ENCODE measurements around the gene BBS5. TPM values are rescaled to one million over a fixed set of nuclear protein-coding genes. Genes with fewer than 3 reads are reported as not detected.
"Not testable (repeated sequence)": the region's sequence is repeated elsewhere in the genome, so short reads cannot be mapped to it uniquely, and the experiment has no call there.

The BBS5 gene
- 5.1 TPM for polyA plus RNA-seq (2013, experiment 1 of 2)
- polyA plus RNA-seq (2013, experiment 2 of 2) = 5.1 TPM

- peak within 1 kb of the TSS; percentile 80 for H3K18ac ChIP-seq (ENCODE audit: low read length)
Measured at GRCh38 chr2:169479257-169480078, at the start of gene BBS5. Gene BBS5 (plus strand): TSS chr2:169479494. CDS start chr2:169479554, 60 bp downstream.

GRCh38 chr2:169431772-169432171 is 47.5 kb upstream of the BBS5 start:
- not testable (repeated sequence) for H3K27ac ChIP-seq (replicated peaks; ENCODE audit: low read length); H4K91ac ChIP-seq (ENCODE audit: low read depth, low read length, poor library complexity); H2AK5ac ChIP-seq (ENCODE audit: low read depth, low read length); H3K4me1 ChIP-seq (ENCODE audit: control insufficient read depth in 2 of 2, insufficient read depth in 1 of 2, low read depth in 1 of 2, low read length in 2 of 2); DNase-seq (ENCODE audit: low spot score); H2BK15ac ChIP-seq (ENCODE audit: low read length); H3K23ac ChIP-seq (ENCODE audit: low read depth, low read length, poor library complexity); H2BK120ac ChIP-seq (ENCODE audit: low read depth, low read length); H3K14ac ChIP-seq (ENCODE audit: low read length); H3K4me2 ChIP-seq (ENCODE audit: insufficient read depth, low read length, poor library complexity, severe bottlenecking); H2BK5ac ChIP-seq (ENCODE audit: low read length); H3K4me3 ChIP-seq (ENCODE audit: low read length in 2 of 2); H3K4ac ChIP-seq (ENCODE audit: low read length); H3K36me3 ChIP-seq (replicated peaks in 1 of 2; ENCODE audit: control insufficient read depth in 2 of 2, insufficient read depth in 2 of 2, low read length in 2 of 2); H2BK12ac ChIP-seq (ENCODE audit: low read length); H4K8ac ChIP-seq (ENCODE audit: low read depth, low read length); H3K9ac ChIP-seq (ENCODE audit: low read depth, low read length, poor library complexity); H3K9me3 ChIP-seq (replicated peaks in 1 of 2; ENCODE audit: control insufficient read depth in 2 of 2, insufficient read depth in 1 of 2, low read depth in 1 of 2, low read length in 2 of 2); H3K79me1 ChIP-seq (ENCODE audit: low read depth, low read length); H2AFZ ChIP-seq (ENCODE audit: low read length); H3K18ac ChIP-seq (ENCODE audit: low read length)
- H3K27me3 ChIP-seq (ENCODE audit: control insufficient read depth in 3 of 3, insufficient read depth in 3 of 3, low read depth in 1 of 3, low read length in 3 of 3) = peaks cover 0 to 32% (median 0%) of the 10 kb centered on the region in 3 experiments

More at GRCh38 chr2:169479257-169480078, at the start of gene BBS5:
- H3K9me3 ChIP-seq (replicated peaks in 1 of 2; ENCODE audit: control insufficient read depth in 2 of 2, insufficient read depth in 1 of 2, low read depth in 1 of 2, low read length in 2 of 2) = no peaks in the 10 kb centered on the region
- no CpG with 5 or more reads among the region's 71 CpGs for WGBS, 2 donors (ENCODE audit: extremely low coverage in 2 of 2, insufficient read length in 2 of 2, insufficient replicate concordance in 1 of 2)
- H3K4me2 ChIP-seq (ENCODE audit: insufficient read depth, low read length, poor library complexity, severe bottlenecking) = peak within 1 kb of the TSS; percentile 79
- peaks cover 0 to 11% of the 10 kb centered on the region in 2 donors for H3K36me3 ChIP-seq (replicated peaks in 1 of 2; ENCODE audit: control insufficient read depth in 2 of 2, insufficient read depth in 2 of 2, low read length in 2 of 2)
- H4K8ac ChIP-seq (ENCODE audit: low read depth, low read length) = no peak within 1 kb of the TSS
- no peak within 1 kb of the TSS for H4K91ac ChIP-seq (ENCODE audit: low read depth, low read length, poor library complexity)
- H2BK120ac ChIP-seq (ENCODE audit: low read depth, low read length) = no peak within 1 kb of the TSS
- H2BK5ac ChIP-seq (ENCODE audit: low read length) = no peak within 1 kb of the TSS
- peak within 1 kb of the TSS; percentile 42 for H3K14ac ChIP-seq (ENCODE audit: low read length)
- H3K27me3 ChIP-seq (ENCODE audit: control insufficient read depth in 3 of 3, insufficient read depth in 3 of 3, low read depth in 1 of 3, low read length in 3 of 3) = peaks cover 0 to 4% (median 4%) of the 10 kb centered on the region in 3 experiments
- H3K23ac ChIP-seq (ENCODE audit: low read depth, low read length, poor library complexity) = peak within 1 kb of the TSS; percentile 77
- no peak within 1 kb of the TSS for H2AK5ac ChIP-seq (ENCODE audit: low read depth, low read length)
- H2BK12ac ChIP-seq (ENCODE audit: low read length) = no peak within 1 kb of the TSS
- H3K4ac ChIP-seq (ENCODE audit: low read length) = no peak within 1 kb of the TSS
- H3K9ac ChIP-seq (ENCODE audit: low read depth, low read length, poor library complexity) = peak within 1 kb of the TSS; percentile 90
- peak within 1 kb of the TSS; percentile 81 to 84 for H3K4me3 ChIP-seq (ENCODE audit: low read length in 2 of 2)
- H2AFZ ChIP-seq (ENCODE audit: low read length) = peak within 1 kb of the TSS; percentile 96
- H2BK15ac ChIP-seq (ENCODE audit: low read length) = no peak within 1 kb of the TSS
- DNase-seq (ENCODE audit: low spot score) = peak; percentile 68
- peaks cover 0 to 2% of the 10 kb centered on the region in 2 donors for H3K4me1 ChIP-seq (ENCODE audit: control insufficient read depth in 2 of 2, insufficient read depth in 1 of 2, low read depth in 1 of 2, low read length in 2 of 2)
- no peak within 1 kb of the TSS for H3K27ac ChIP-seq (replicated peaks; ENCODE audit: low read length)
- no peaks in the 10 kb centered on the region for H3K79me1 ChIP-seq (ENCODE audit: low read depth, low read length)

- not testable (repeated sequence) for H3K18ac ChIP-seq (ENCODE audit: low read length); H3K9me3 ChIP-seq (replicated peaks in 1 of 2; ENCODE audit: control insufficient read depth in 2 of 2, insufficient read depth in 1 of 2, low read depth in 1 of 2, low read length in 2 of 2); H3K4ac ChIP-seq (ENCODE audit: low read length); H3K9ac ChIP-seq (ENCODE audit: low read depth, low read length, poor library complexity); H3K23ac ChIP-seq (ENCODE audit: low read depth, low read length, poor library complexity); H3K14ac ChIP-seq (ENCODE audit: low read length); H4K8ac ChIP-seq (ENCODE audit: low read depth, low read length); H2AK5ac ChIP-seq (ENCODE audit: low read depth, low read length); H2BK120ac ChIP-seq (ENCODE audit: low read depth, low read length); H3K36me3 ChIP-seq (replicated peaks in 1 of 2; ENCODE audit: control insufficient read depth in 2 of 2, insufficient read depth in 2 of 2, low read length in 2 of 2); H3K4me2 ChIP-seq (ENCODE audit: insufficient read depth, low read length, poor library complexity, severe bottlenecking); H2BK12ac ChIP-seq (ENCODE audit: low read length); H2BK15ac ChIP-seq (ENCODE audit: low read length); H2AFZ ChIP-seq (ENCODE audit: low read length); H3K4me3 ChIP-seq (ENCODE audit: low read length in 2 of 2); H2BK5ac ChIP-seq (ENCODE audit: low read length); H3K79me1 ChIP-seq (ENCODE audit: low read depth, low read length); H3K27ac ChIP-seq (replicated peaks; ENCODE audit: low read length); DNase-seq (ENCODE audit: low spot score); H4K91ac ChIP-seq (ENCODE audit: low read depth, low read length, poor library complexity)
- Histone ChIP-seq H3K4me1 (ENCODE audit: control insufficient read depth in 2 of 2, insufficient read depth in 1 of 2, low read depth in 1 of 2, low read length in 2 of 2) (peaks cover 2 to 10% of the 10 kb centered on the region in 2 donors), H3K27me3 (ENCODE audit: control insufficient read depth in 3 of 3, insufficient read depth in 3 of 3, low read depth in 1 of 3, low read length in 3 of 3) (peaks cover 0 to 20% (median 0%) of the 10 kb centered on the region in 3 experiments)
- WGBS, 2 donors (ENCODE audit: extremely low coverage in 2 of 2, insufficient read length in 2 of 2, insufficient replicate concordance in 1 of 2) = no CpG with 5 or more reads among the region's 1 CpG
Measured at GRCh38 chr2:169434236-169434635, 45.1 kb upstream of the BBS5 start.

GRCh38 chr2:169438466-169439072 is 40.7 kb upstream of the BBS5 start:
- peaks cover 0 to 38% (median 0%) of the 10 kb centered on the region in 3 experiments for H3K27me3 ChIP-seq (ENCODE audit: control insufficient read depth in 3 of 3, insufficient read depth in 3 of 3, low read depth in 1 of 3, low read length in 3 of 3)
- DNase-seq (ENCODE audit: low spot score) = peak; percentile 17
- H2BK15ac ChIP-seq (ENCODE audit: low read length) = no peak overlapping the region
- H2BK12ac ChIP-seq (ENCODE audit: low read length) = no peak overlapping the region
- H3K4ac ChIP-seq (ENCODE audit: low read length) = no peak overlapping the region
- peaks cover 0 to 6% of the 10 kb centered on the region in 2 donors for H3K9me3 ChIP-seq (replicated peaks in 1 of 2; ENCODE audit: control insufficient read depth in 2 of 2, insufficient read depth in 1 of 2, low read depth in 1 of 2, low read length in 2 of 2)
- no peak overlapping the region for H2BK5ac ChIP-seq (ENCODE audit: low read length)
- H3K79me1 ChIP-seq (ENCODE audit: low read depth, low read length) = no peaks in the 10 kb centered on the region
- H2AFZ ChIP-seq (ENCODE audit: low read length) = no peak overlapping the region
- WGBS, 2 donors (ENCODE audit: extremely low coverage in 2 of 2, insufficient read length in 2 of 2, insufficient replicate concordance in 1 of 2) = no CpG with 5 or more reads among the region's 3 CpGs
- no peak overlapping the region for H3K9ac ChIP-seq (ENCODE audit: low read depth, low read length, poor library complexity)
- H2BK120ac ChIP-seq (ENCODE audit: low read depth, low read length) = no peak overlapping the region
- no peak overlapping the region for H4K91ac ChIP-seq (ENCODE audit: low read depth, low read length, poor library complexity)
- no peaks in the 10 kb centered on the region for H3K36me3 ChIP-seq (replicated peaks in 1 of 2; ENCODE audit: control insufficient read depth in 2 of 2, insufficient read depth in 2 of 2, low read length in 2 of 2)
- no peak overlapping the region for H3K18ac ChIP-seq (ENCODE audit: low read length)
- peaks cover 2 to 13% of the 10 kb centered on the region in 2 donors for H3K4me1 ChIP-seq (ENCODE audit: control insufficient read depth in 2 of 2, insufficient read depth in 1 of 2, low read depth in 1 of 2, low read length in 2 of 2)
- H4K8ac ChIP-seq (ENCODE audit: low read depth, low read length) = no peak overlapping the region
- no peak overlapping the region for H3K4me2 ChIP-seq (ENCODE audit: insufficient read depth, low read length, poor library complexity, severe bottlenecking)
- H3K14ac ChIP-seq (ENCODE audit: low read length) = no peak overlapping the region
- H3K4me3 ChIP-seq (ENCODE audit: low read length in 2 of 2) = no peak overlapping the region
- H3K23ac ChIP-seq (ENCODE audit: low read depth, low read length, poor library complexity) = no peak overlapping the region
- H3K27ac ChIP-seq (replicated peaks; ENCODE audit: low read length) = no peak overlapping the region
- no peak overlapping the region for H2AK5ac ChIP-seq (ENCODE audit: low read depth, low read length)
